ENCODE data around the gene CEP170B.
A peak's percentile ranks its signal among the peaks of the same experiment; 100 is the strongest.
"Not testable (repeated sequence)": the region's sequence is repeated elsewhere in the genome, so short reads cannot be mapped to it uniquely, and the experiment has no call there.

The CEP170B gene

GRCh38 chr14:104913435-104913834, 48.4 kb downstream of the CEP170B start:
- no peak for DNase-seq (ENCODE audit: low read depth)

- no peak for DNase-seq (ENCODE audit: low read depth)
Measured at GRCh38 chr14:104917116-104917515, 52.0 kb downstream of the CEP170B start.

GRCh38 chr14:104917993-104918392, 52.9 kb downstream of the CEP170B start:
- no peak for DNase-seq (ENCODE audit: low read depth)

GRCh38 chr14:104919152-104919992, 54.3 kb downstream of the CEP170B start:
- not testable (repeated sequence) for DNase-seq (ENCODE audit: low read depth)

GRCh38 chr14:104919993-104920315, 54.9 kb downstream of the CEP170B start:
- peak; percentile 20 for DNase-seq (ENCODE audit: low read depth)

- DNase-seq (ENCODE audit: low read depth) = no peak
Measured at GRCh38 chr14:104923640-104924420, 58.8 kb downstream of the CEP170B start.

- no peak for DNase-seq (ENCODE audit: low read depth)
Measured at GRCh38 chr14:104924421-104925213, 59.5 kb downstream of the CEP170B start, which contains the start of gene PLD4. Gene PLD4 (plus strand): TSS chr14:104924879. CDS start chr14:104927141, 2,262 bp downstream.

GRCh38 chr14:104925214-104925854, 60.3 kb downstream of the CEP170B start:
- no peak for DNase-seq (ENCODE audit: low read depth)

- no peak for DNase-seq (ENCODE audit: low read depth)
Measured at GRCh38 chr14:104925855-104926609, 61.0 kb downstream of the CEP170B start.

GRCh38 chr14:104926619-104927431, 61.8 kb downstream of the CEP170B start:
- no peak for DNase-seq (ENCODE audit: low read depth)

GRCh38 chr14:104927432-104927816, 62.4 kb downstream of the CEP170B start:
- no peak for DNase-seq (ENCODE audit: low read depth)

- DNase-seq (ENCODE audit: low read depth) = no peak
Measured at GRCh38 chr14:104927901-104928300, 62.8 kb downstream of the CEP170B start.

- DNase-seq (ENCODE audit: low read depth) = no peak
Measured at GRCh38 chr14:104928391-104929133, 63.5 kb downstream of the CEP170B start.

- DNase-seq (ENCODE audit: low read depth) = no peak
Measured at GRCh38 chr14:104929268-104930230, 64.5 kb downstream of the CEP170B start.

GRCh38 chr14:104930526-104931303, 65.6 kb downstream of the CEP170B start:
- DNase-seq (ENCODE audit: low read depth) = no peak

GRCh38 chr14:104931304-104931770, 66.3 kb downstream of the CEP170B start:
- no peak for DNase-seq (ENCODE audit: low read depth)

Data from EH (cell line).